Activated CD8-positive, alpha-beta memory T cell treated with anti-CD3 and anti-CD28 coated beads, Interleukin-2, amount 50 U/mL, for 4 hours (primary cell): ENCODE measurements around the gene TLN1.

Experiments
- DNase-seq: peaks from one replicate; pipeline ENCODE4 v3.0.0-alpha.2; 2020

The TLN1 gene

DNA sequence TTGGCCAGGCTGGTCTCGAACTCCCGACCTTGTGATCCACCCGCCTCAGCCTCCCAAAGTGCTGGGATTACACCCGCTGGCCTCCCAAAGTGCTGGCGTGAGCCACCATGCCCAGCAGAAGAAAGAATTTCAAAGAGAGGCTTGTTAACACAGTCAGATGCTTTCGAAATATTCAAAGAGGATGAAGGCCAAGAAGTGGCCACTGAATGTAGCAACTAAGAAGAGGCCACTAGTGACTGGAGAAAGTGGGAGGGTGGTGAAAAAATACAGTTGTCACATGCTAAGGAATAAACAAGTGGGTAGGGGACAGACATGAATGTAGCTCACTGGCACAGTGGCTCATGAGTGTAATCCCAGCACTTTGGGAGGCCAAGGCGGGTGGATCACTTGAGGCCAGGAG lies 29.3 kb downstream of the TLN1 start:
- DNase-seq, result no peak

DNA sequence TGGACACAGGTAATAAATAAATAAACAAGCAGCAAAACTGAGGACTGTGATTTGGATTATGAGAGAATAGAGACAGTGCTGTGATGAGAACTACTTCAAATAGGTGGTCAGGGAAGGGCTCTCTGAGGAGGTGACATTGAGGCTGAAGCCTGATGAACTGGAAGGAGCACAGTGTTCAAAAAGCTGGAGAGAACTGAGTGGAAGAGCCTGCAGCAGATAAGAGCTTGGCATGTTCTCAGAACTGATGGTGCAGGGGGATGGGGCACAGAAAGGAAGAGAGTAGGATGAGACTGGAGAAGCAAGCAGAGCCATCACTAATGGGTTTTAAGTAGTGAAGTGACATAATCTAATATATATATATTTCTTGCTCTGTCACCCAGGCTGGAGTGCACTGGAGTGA lies 31.1 kb downstream of the TLN1 start:
- no peak for DNase-seq

- no peak for DNase-seq
These were observed 32.0 kb downstream of the TLN1 start for GRCh38 chr9:35700031-35700430.

DNA sequence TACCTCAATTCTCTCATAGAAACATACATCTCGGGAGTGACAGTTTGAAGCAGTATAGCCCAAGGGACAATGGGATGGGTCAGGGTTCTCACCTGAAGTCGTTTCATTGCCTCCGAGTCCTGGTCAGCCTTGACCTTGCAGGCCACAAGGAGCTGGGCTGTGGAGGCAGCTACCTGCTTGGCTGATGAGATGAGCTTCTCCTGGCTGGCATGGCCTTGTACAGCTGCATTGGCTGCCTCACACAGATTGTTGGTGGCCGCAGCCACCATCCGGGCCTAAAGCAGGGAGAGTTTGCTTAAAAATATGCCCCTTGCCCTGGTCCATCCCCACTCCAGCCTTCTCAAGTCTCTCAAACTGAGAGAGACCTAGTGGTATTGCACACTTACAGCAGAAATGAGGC lies 33.8 kb downstream of the TLN1 start:
- DNase-seq, result no peak

- DNase-seq, result no peak
These were observed 34.5 kb downstream of the TLN1 start for GRCh38 chr9:35697486-35697885.

DNA sequence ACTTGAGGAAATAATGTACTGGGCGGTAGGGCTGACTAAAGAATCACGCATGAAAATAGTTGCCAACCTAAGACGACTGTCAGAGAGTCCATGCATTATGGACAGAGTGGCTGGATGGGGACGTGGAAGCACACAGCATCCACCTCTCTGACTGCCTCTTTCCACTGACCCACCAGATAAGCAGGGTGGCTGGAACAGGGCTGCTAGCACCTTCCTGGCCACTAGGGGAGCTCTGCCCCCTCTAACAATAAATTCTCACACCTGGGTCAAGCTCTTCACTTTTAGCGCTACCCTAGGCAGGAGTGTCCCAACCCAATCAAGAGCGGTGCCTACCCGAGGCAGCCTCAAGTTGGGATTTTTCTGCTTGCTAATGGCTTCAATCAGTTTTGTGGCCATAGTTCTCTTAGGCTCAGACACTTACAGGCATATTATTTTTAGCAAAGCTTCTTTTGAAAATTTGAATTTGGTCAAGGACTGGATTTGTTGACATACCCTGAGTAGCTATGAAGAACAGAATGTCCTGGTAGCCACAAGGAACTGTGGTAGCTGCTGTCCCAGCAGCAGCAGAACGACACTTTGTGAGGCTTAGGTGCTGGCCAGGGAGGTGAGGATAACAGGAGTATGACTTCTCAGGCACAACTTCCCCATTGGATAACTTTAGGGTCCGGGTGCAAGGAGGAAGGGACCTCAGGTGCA lies 35.3 kb downstream of the TLN1 start:
- DNase-seq, result peak; percentile 60

- DNase-seq, result no peak
These were observed 36.0 kb downstream of the TLN1 start for GRCh38 chr9:35695943-35696401.

DNA sequence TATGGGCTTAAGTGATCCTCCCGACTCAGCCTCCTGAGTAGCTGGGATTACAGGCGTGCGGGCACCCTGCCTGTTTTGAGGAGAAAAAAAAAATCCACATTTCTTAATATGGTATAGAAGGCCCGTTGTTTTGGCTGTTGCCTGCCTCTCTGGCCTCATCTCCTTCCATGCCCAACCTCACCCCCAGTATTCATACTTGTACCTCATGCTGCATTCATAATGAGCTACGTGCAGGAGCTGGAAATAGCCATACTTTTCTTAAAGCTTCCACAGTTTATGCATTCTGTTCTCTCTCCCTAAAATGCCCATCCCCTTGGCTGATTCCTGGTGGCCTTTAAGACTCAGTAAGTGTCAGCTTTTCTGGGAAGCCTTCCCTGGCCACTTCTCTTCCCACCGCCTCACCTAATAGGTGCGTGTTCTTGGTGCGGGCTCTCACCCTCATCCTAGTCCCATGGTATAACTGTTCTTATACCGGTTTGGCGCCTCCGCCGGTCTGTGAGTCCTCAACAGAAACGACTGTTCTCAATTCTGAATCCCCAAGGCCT lies 40.2 kb downstream of the TLN1 start:
- no peak for DNase-seq

DNA sequence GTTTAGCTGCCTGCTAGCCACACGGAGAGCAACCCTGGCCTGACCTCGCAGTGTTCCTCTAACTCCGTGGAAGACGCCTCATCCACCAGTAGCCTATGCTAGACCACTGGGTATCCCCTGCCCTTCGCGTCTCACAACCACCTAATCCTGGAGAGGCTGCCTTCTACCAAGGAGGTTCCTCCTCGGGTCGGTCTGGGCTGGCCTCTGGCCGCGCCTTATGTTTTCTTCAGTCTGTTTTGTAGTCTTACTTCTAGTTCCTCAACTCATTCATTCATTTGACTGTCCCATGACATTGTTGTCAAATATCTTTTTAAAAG lies 40.7 kb downstream of the TLN1 start:
- no peak for DNase-seq

GRCh38 chr9:35690614-35691333 lies 41.2 kb downstream of the TLN1 start:
- peak; percentile 35 for DNase-seq

DNA sequence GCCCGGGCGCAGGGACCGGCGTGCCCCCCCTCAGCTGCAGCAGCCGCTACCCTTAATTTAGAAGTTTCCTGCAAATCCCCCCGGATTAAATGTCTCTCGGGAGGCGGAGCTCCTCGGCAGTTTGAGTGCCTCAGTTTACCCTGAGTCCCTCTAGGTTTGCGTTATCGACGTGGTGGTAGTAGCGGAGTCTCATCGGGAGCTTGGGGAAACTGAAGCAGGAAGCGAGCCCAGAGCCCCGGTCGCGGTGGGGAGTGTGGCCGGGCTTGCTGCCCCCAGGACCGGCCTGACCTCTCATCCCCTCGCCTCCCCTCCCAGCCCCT lies 41.7 kb downstream of the TLN1 start:
- DNase-seq, result no peak

DNA sequence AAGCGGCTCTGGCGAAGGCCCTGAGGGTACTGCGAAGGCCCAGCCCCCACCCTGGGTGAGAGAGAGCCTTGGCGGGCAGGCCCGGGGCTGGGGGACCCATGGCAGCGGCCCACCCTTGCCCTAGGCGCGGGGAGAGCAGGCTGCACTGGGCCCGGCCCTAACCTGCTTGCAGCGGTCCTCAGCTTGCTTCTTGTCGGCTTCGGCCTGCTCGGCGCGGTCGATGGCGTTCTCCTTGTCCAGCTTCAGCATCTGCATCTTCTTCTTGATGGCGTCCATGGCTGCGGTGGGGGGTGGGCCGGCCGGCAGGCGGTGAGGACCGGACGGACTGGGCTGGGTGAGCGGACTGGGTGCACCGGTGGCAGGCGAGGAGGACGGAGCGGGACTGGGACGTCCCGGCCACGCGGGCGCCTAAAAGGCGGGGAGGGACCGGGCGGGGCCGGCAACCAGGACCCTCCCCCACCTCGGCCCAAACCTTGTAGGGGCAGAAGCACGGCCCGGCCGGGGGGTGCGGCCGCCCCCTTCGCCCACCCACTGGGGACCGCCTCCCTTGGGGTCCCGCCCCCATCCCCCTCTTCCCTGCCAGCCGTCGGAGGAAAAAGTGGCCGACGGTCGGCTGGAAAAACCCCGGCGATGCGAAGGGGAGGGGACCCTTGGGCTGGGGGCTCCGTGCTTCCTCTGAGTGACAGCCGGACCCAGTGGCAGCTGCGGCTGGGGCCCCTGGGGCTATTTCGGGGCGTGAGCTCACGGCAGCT lies 42.3 kb downstream of the TLN1 start, which contains the start of gene TPM2:
TPM2 (minus strand) TSS at position 384 of the 752 bp plus-strand sequence; CDS start at position 276, 108 bp downstream.
- no peak for DNase-seq

DNA sequence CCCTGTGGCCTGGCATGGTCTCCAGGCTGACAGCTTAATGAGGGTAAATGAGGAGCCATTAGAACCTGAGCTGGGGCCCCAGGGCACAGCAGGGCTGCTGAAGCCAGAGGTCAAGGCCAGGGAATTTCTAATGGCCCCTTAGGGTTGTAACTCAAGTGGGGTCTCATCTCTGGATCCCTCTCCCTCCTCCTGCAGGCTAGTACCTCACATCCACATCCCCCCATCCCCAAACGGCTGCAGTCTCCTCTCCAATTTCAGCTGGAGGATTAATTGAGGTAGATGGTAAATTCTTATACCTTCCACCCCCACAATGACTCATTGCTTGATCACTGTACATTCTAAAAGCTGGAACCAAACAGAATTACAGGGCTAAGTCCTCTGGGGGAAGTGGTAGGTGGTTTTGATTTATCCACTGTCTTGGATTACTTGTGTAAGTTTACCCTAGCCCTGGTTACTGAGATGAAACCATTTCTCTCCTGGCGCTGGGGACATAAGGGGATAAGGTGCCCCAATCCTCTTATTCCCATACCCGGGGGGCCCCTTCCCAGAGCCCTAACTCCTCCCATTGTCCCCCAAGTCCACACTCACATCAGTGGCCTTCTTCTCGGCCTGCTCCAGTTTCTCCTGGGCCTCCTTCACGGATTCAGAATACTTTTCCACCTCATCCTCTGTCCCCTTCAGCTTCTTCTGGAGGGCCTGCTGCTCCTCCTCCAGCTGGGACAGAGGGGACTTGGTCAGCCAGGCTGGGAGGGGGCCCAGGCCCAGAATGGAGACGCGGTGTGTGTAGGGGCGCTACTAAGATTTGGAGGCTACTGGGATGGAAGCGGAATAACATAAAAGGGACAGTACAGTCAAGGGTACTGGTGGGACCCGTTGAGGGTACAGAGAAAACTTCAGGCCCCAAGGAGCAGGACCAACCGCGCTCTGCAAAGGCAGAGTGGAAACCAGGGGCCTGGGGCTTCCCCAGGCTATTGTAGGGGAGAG lies 43.1 kb downstream of the TLN1 start:
- DNase-seq, result no peak

GRCh38 chr9:35687972-35688557 lies 43.9 kb downstream of the TLN1 start:
- DNase-seq, result no peak

GRCh38 chr9:35687306-35687705 lies 44.7 kb downstream of the TLN1 start:
- no peak for DNase-seq

DNA sequence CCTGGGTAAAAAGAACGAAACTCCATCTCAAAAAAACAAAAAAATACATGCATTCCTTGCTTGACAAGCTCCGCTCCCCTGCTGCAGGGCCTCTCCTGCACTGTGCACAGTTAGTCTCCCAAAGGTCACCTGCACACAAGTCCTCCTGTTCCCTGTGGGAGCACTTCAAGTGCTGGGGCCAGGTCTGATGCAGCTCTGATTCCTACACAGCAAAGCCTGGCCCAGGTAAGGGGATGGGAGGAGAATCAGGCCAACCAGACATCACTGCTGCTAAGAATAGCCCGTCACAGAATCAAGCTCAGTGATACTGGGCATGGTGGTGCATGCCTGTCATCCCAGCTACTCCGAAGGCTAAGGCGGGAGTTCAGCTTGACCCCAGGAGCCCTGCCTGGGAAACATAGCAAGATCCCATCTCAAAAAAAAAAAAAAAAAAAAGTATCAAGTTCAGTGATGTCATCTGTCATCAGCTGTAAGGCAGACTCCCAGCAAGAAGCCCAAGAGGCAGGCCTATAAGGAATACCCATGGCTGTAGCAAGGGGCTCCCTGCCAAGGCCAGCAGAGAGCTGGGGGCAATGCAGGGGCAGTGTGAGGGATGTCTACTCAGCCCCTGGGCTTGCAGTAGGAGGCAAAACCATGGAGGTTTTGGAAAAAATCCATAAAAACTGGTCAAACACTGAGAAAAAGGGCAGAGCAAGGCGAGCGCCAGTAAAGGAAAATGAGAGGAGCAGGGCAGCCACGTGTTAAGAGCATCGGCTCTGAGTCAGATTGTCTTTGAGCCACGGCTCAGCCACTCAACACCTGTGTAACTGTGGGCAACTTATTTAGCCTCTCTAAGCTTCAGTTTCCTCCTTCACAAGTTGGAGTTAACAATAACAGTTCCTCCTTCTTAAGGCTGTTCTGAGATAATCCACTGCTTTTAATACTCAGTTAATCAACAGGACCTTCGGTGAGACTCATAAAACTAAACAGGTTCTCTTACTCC lies 45.5 kb downstream of the TLN1 start:
- DNase-seq, result no peak

DNA sequence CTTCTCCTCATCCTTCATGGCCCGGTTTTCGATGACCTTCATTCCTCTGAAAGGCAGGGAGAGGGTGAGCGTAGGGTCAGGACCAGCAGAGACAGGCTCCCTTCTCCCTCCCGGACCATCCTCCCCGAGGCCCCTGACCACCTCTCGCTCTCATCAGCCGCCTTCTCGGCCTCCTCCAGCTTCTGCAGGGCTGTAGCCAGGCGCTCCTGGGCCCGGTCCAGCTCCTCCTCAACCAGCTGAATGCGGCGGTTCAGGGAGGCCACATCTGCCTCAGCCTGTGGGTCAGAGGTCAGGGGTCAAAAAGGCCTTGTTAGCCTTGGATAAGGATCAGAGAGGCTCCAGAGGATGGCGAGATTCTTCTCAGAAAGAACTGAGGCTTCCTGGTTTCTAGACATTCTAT lies 46.5 kb downstream of the TLN1 start:
- no peak for DNase-seq

- no peak for DNase-seq
These were observed 47.1 kb downstream of the TLN1 start for GRCh38 chr9:35684921-35685320.

- no peak for DNase-seq
These were observed 48.7 kb downstream of the TLN1 start for GRCh38 chr9:35683323-35683722.

DNA sequence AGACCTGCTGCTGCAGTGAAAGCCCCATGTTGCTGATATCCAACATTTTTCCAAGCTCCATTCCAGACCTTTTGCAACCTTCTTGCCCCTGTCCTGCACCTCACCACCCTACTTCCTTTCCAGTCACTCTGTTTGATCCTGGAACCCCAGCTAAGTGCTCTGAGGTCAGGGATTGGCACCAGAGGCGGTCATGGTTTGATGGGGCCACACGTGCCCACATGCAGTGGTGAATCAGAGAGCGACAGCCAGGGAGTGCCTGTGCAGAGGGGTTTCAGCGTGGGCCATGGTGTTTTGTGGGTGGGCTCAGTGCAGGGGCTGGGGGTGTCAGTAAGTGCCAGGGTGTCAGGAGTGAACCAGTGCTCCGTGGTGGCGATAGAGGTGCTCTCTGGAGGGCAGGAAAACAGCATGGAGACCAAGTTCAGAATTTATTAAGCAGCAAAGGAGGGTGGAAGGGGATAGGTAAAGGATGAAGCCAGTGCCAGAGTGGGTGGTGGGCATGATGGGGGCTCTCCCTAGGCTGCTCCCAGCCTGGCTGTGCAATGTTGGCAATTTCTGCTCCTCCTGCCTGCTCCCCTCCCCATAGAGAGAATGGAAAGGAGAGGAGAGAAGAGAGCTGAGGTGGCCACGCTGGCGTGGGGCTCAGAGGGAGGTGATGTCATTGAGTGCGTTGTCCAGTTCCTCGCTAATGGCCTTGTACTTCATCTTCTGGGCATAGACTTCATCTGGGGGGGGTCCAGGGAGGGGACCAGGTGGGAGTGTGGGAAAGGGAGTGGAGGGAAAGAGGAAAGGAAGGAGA lies 49.3 kb downstream of the TLN1 start:
- no peak for DNase-seq
